Measurements from ENCODE around the gene NT5DC3.

The NT5DC3 gene

DNA sequence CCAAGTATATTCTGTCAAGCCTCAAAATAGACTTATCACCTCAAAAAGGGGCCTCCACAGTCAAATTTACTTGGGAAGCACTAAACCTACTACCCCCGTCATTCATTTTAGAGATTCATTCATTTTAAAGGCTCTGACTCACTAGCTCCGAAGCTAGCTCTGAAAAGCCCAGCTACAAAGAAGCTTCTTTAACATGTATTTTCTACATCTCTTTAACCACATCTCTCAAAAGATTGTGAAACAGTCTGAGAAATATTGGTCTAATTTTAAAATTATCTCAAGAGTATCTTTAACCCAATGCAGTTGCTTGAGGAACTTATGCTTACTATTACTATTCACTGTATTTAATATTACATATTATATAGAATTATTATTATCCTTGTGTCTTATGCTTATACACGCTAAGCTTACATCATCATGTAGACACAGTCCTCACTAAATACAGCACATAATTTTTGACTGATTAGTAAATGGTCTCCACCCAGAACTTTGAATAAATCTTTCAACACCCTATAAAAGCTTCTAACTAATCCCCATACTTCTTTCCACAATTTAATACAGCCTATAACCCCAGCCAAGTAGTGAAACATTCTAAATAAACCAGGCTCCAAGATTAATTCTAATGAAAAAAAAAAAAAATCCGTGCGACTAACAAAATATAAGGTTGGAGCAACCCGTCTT, 7.8 kb downstream of the NT5DC3 start:
- no peak overlapping the region for H3K4me3 ChIP-seq (ENCODE audit: low read depth, low read length)
- TF ChIP-seq CTCF (IDR thresholded peaks at IDR 0.05; ENCODE audit: borderline replicate concordance, insufficient read depth, low read depth, low read length): no peak

DNA sequence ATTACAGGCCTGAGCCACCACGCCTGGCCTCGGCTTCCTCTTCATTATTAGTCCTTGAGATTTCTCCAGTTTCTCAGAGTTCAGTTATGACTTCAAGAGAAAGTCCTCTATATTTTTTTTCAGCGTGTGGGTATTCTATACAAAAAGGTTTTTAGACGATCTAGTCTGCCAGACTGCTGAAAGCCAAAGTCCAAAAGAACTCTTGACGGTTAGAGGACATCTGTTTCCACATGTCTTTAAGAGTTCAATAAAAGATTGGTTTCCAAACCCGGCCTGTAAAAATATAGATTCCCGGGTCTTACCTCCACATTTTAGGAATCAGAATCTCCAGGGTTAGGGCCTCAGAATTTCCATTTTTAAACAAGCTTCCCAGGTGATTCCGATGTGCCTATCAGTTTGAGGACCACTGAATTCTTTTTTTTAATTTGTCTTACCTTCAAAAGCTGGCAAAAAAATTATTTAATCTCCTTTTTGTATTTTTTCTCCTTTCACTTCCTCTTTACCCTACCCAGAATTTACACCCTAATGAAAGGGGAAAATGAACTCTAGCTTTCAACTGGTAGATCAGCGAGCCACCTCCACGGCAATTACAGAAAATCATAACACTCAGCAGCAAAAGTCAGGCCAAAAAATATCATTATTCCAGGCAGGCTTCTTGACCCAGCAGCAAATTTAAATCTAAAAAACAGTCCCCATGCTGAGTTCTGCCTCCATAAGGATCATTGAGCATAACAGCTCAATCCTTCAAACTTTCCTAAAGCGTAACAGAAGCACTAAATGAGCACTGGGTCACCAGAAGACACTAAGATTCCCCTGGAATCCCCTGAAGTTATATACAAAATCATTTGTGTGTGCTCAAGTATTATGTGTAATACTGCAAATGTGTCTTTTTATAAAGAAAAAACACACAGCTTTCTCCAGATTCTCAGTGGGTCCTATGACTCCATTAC, 8.7 kb downstream of the NT5DC3 start:
- H3K4me3 ChIP-seq (ENCODE audit: low read depth, low read length): no peak overlapping the region
- TF ChIP-seq CTCF (IDR thresholded peaks at IDR 0.05; ENCODE audit: borderline replicate concordance, insufficient read depth, low read depth, low read length): no peak

DNA sequence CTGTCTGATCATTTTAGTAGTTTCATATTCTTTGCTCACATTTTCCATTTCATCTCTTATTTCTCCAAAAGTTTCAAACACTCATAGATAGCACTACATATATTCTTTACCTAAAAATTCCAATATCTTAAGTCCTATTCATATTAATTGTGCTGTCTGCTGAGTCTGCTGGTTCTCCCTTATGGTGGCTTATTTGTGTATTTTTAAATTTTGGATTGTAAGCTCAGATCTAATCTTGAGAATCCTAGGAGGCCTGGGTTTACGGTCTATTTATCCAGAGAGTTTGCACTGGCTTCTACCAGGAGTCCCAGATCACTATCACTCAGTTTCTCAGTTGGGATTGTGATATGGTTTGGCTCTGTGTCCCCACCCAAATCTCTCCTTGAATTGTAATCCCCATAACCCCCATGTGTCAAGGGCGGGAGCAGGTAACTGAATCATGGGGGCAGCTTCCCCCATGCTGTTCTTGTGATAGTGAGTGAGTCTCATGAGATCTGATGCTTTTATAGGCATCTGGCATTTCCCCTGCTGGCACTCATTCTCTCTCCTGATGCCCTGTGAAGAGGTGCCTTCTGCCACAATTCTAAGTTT, 10.2 kb downstream of the NT5DC3 start:
- TF ChIP-seq CTCF (IDR thresholded peaks at IDR 0.05; ENCODE audit: borderline replicate concordance, insufficient read depth, low read depth, low read length): no peak
- H3K4me3 ChIP-seq (ENCODE audit: low read depth, low read length): no peak overlapping the region

DNA sequence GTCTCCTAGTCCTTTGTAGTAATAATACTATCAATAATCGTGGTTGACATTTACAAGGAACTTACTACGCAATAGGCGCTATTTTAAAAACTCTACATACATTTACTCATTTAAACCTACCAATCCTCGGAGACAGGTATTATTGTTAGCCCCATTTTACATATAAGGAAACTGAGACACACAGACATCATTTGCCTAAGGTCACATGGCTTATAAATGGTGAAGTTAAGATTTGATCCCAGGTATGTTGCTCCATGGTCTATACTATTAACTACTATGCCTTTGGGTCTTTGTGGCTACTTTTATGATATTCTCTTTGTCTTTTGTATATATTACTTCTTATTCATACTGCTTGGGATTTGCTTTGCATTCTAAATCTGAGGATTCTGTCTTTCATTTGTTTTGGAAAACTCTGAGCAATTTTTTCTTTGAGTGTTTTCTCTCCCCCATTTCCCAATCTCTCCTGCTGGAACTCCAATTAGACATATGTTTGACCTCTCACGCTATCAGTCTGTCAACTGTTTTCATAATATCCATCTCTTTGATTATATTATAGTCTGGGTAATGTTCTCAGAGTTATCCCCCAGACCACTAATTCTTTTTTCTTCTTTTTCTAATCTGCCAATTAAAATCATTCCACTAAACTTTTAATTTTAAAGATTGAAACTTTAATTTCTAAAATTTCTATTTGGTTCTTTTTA, 10.9 kb downstream of the NT5DC3 start:
- no peak for TF ChIP-seq CTCF (IDR thresholded peaks at IDR 0.05; ENCODE audit: borderline replicate concordance, insufficient read depth, low read depth, low read length)
- no peak overlapping the region for H3K4me3 ChIP-seq (ENCODE audit: low read depth, low read length)

DNA sequence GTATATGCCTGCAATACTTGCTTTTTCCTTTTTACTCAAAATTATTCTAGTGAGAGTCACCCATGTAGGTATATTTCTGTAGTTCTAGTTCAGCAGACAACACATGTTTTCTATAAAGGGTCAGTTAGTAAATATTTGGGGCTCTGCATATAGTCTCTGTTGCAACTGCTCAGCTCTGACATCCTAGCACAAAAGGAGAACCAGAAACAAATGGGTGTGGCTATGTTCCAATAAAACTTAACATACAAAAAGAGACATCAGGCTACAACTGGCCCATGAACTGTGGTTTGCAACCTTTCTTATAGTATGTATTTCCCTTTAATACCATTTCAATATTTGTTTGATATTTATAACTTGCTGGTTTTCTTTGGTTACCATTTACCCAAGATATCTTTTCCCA, 11.9 kb downstream of the NT5DC3 start:
- no peak for TF ChIP-seq CTCF (IDR thresholded peaks at IDR 0.05; ENCODE audit: borderline replicate concordance, insufficient read depth, low read depth, low read length)
- H3K4me3 ChIP-seq (ENCODE audit: low read depth, low read length): no peak overlapping the region

DNA sequence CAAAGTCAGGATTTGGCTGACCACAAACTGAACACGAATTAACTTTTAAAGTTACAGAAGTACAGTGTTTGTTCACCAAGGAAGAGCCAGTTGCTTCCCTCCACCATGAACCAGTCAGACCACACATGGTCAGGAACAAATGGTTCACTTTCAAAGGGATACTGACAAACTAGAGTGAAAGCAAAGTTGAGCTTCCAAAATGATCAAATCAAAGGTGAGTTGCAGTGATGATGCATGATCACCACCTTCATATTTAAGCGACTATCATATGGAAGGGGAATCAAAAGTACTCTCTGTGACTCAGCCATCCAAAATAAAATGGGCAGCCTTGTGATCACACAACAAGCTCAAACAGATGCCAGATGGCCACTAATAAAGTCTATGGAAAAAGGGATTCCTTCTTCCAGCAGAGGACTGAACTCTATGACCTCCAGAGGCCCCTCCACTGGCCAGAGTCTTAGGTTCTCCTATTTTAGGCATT, 13.1 kb downstream of the NT5DC3 start:
- no peak for TF ChIP-seq CTCF (IDR thresholded peaks at IDR 0.05; ENCODE audit: borderline replicate concordance, insufficient read depth, low read depth, low read length)
- no peak overlapping the region for H3K4me3 ChIP-seq (ENCODE audit: low read depth, low read length)

Data from GM12875 (cell line).